Measurements from ENCODE around the gene GEN1. TPM values are rescaled to one million over a fixed set of nuclear protein-coding genes. Genes with fewer than 3 reads are reported as not detected.
A peak's percentile ranks its signal among the peaks of the same experiment; 100 is the strongest.

The GEN1 gene
- total RNA-seq, 1 donor, result 8.3 TPM

- Histone ChIP-seq H3K4me2 (ENCODE audit: insufficient read depth, low read length) (peak overlapping the region; percentile 76), H3K36me3 (ENCODE audit: insufficient read depth, low read length) (no peaks in the 10 kb centered on the region), H3K27ac (ENCODE audit: low read depth, low read length) (peak overlapping the region; percentile 63), H3K27me3 (ENCODE audit: insufficient read depth, low read length) (no peaks in the 10 kb centered on the region), H3K4me1 (ENCODE audit: insufficient read depth, low read length) (peaks cover 18% of the 10 kb centered on the region), H2AFZ (ENCODE audit: low read length) (peak overlapping the region; percentile 69), H3K9me3 (ENCODE audit: low read depth, low read length) (no peaks in the 10 kb centered on the region), H3K4me3 (ENCODE audit: insufficient read depth, low read length) (peak overlapping the region; percentile 38), H4K20me1 (ENCODE audit: insufficient read depth, low read length) (no peaks in the 10 kb centered on the region), H3K79me2 (ENCODE audit: insufficient read depth, low read length) (no peaks in the 10 kb centered on the region)
- TF ChIP-seq CTCF (IDR thresholded peaks at IDR 0.05; ENCODE audit: extremely low read depth, low read depth, low read length), result no peak
- peak; percentile 87 for DNase-seq (ENCODE audit: insufficient read length, low spot score, missing footprints)
Measured at GRCh38 chr2:17813742-17814473, 60.0 kb downstream of the GEN1 start.

GRCh38 chr2:17814601-17815000 lies 60.7 kb downstream of the GEN1 start:
- Histone ChIP-seq H3K9me3 (ENCODE audit: low read depth, low read length) (no peaks in the 10 kb centered on the region), H3K36me3 (ENCODE audit: insufficient read depth, low read length) (no peaks in the 10 kb centered on the region), H3K4me2 (ENCODE audit: insufficient read depth, low read length) (no peak overlapping the region), H3K27ac (ENCODE audit: low read depth, low read length) (no peak overlapping the region), H3K4me3 (ENCODE audit: insufficient read depth, low read length) (no peak overlapping the region), H3K79me2 (ENCODE audit: insufficient read depth, low read length) (no peaks in the 10 kb centered on the region), H2AFZ (ENCODE audit: low read length) (no peak overlapping the region), H3K27me3 (ENCODE audit: insufficient read depth, low read length) (no peaks in the 10 kb centered on the region), H4K20me1 (ENCODE audit: insufficient read depth, low read length) (no peaks in the 10 kb centered on the region), H3K4me1 (ENCODE audit: insufficient read depth, low read length) (peaks cover 18% of the 10 kb centered on the region)
- no peak for TF ChIP-seq CTCF (IDR thresholded peaks at IDR 0.05; ENCODE audit: extremely low read depth, low read depth, low read length)
- DNase-seq (ENCODE audit: insufficient read length, low spot score, missing footprints), result no peak

GRCh38 chr2:17815468-17816184 lies 61.7 kb downstream of the GEN1 start:
- no peak overlapping the region for H3K27ac ChIP-seq (ENCODE audit: low read depth, low read length)
- H3K4me1 ChIP-seq (ENCODE audit: insufficient read depth, low read length), result peaks cover 18% of the 10 kb centered on the region
- no peak for TF ChIP-seq CTCF (IDR thresholded peaks at IDR 0.05; ENCODE audit: extremely low read depth, low read depth, low read length)
- no peak overlapping the region for H3K4me3 ChIP-seq (ENCODE audit: insufficient read depth, low read length)
- no peaks in the 10 kb centered on the region for H3K36me3 ChIP-seq (ENCODE audit: insufficient read depth, low read length)
- H3K9me3 ChIP-seq (ENCODE audit: low read depth, low read length), result no peaks in the 10 kb centered on the region
- H4K20me1 ChIP-seq (ENCODE audit: insufficient read depth, low read length), result no peaks in the 10 kb centered on the region
- no peaks in the 10 kb centered on the region for H3K79me2 ChIP-seq (ENCODE audit: insufficient read depth, low read length)
- no peaks in the 10 kb centered on the region for H3K27me3 ChIP-seq (ENCODE audit: insufficient read depth, low read length)
- H2AFZ ChIP-seq (ENCODE audit: low read length), result no peak overlapping the region
- H3K4me2 ChIP-seq (ENCODE audit: insufficient read depth, low read length), result no peak overlapping the region
- DNase-seq (ENCODE audit: insufficient read length, low spot score, missing footprints), result no peak

All from osteoblast (primary cell).